ENCODE data around the gene PPP2R5D. TPM values are rescaled to one million over a fixed set of nuclear protein-coding genes. Genes with fewer than 3 reads are reported as not detected.
A peak's percentile ranks its signal among the peaks of the same experiment; 100 is the strongest.

The PPP2R5D gene
- total and polyA plus RNA-seq, 2 experiments from 2014 or later, result 30.8 to 35.2 TPM

GRCh38 chr6:42937548-42938427 is 46.6 kb upstream of the PPP2R5D start:
- peaks cover 39% of the 10 kb centered on the region for H3K79me2 ChIP-seq
- H4K20me1 ChIP-seq (ENCODE audit: insufficient read depth, poor library complexity, severe bottlenecking), result no peaks in the 10 kb centered on the region
- TF ChIP-seq, protein P1, sequence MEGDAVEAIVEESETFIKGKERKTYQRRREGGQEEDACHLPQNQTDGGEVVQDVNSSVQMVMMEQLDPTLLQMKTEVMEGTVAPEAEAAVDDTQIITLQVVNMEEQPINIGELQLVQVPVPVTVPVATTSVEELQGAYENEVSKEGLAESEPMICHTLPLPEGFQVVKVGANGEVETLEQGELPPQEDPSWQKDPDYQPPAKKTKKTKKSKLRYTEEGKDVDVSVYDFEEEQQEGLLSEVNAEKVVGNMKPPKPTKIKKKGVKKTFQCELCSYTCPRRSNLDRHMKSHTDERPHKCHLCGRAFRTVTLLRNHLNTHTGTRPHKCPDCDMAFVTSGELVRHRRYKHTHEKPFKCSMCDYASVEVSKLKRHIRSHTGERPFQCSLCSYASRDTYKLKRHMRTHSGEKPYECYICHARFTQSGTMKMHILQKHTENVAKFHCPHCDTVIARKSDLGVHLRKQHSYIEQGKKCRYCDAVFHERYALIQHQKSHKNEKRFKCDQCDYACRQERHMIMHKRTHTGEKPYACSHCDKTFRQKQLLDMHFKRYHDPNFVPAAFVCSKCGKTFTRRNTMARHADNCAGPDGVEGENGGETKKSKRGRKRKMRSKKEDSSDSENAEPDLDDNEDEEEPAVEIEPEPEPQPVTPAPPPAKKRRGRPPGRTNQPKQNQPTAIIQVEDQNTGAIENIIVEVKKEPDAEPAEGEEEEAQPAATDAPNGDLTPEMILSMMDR (IDR thresholded peaks at IDR 0.05; ENCODE audit: poor library complexity), result no peak
- 93% methylated on average over 13 of the region's 13 CpGs for WGBS (ENCODE audit: low lambda C conversion rate, missing lambda C conversion rate)
- DNase-seq (ENCODE audit: low spot score), result no peak
- H3K9me3 ChIP-seq (ENCODE audit: low read depth), result no peaks in the 10 kb centered on the region
- H3K9me2 ChIP-seq (replicated peaks; ENCODE audit: insufficient read depth), result no peaks in the 10 kb centered on the region
- H3K27me3 ChIP-seq, result no peaks in the 10 kb centered on the region
- H2AFZ ChIP-seq, result no peak overlapping the region
- no peak overlapping the region for H3K4me2 ChIP-seq
- no peaks in the 10 kb centered on the region for H3K4me1 ChIP-seq (ENCODE audit: insufficient read depth)
- H3K27ac ChIP-seq, result no peak overlapping the region
- no peaks in the 10 kb centered on the region for H3K36me3 ChIP-seq (replicated peaks; ENCODE audit: insufficient read depth, low read depth)
- no peak overlapping the region for H3K4me3 ChIP-seq

- H3K36me3 ChIP-seq (replicated peaks; ENCODE audit: insufficient read depth, low read depth), result no peaks in the 10 kb centered on the region
Measured at GRCh38 chr6:42938428-42938796, 46.0 kb upstream of the PPP2R5D start.

DNA sequence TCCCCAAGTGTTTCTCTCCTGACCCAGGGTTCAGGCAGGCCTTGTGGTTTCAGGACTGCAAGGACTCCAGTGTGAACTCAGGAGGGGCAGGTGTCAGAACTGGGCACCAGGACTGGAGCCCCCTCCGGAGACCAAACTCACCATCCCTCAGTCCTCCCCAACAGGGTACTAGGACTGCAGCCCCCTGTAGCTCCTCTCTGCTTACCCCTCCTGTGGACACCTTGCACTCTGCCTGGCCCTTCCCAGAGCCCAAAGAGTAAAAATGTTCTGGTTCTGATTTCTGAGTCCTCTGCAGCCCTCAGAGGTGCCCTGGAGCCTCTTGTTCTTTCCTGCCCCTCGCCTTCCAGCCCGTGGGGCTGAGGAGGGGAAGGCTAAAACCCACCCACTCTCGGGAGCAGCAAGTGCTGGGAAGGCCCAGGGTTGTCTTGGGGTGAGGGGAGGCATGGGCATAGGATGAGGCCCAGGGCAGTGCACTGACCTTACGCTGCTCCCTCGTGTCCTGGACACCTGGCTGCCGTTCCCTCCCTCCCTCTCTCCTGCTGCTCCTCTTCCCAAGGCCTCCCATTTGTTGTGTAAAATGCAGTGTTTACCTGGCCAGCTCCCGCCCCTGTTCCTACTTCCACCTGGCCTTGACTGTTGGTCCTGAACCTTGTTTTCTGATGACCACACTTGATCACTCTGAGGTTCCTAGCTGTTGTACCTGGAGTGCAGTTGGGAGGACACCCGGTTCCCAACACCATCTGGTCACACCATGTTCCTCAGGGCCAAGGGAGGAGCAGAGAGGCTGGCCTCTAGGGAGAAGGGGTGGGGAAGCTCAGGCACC is 45.2 kb upstream of the PPP2R5D start:
- no peaks in the 10 kb centered on the region for H4K20me1 ChIP-seq (ENCODE audit: insufficient read depth, poor library complexity, severe bottlenecking)
- H3K27me3 ChIP-seq, result no peaks in the 10 kb centered on the region
- 88% methylated on average over 9 of the region's 9 CpGs for WGBS (ENCODE audit: low lambda C conversion rate, missing lambda C conversion rate)
- no peaks in the 10 kb centered on the region for H3K9me3 ChIP-seq (ENCODE audit: low read depth)
- DNase-seq (ENCODE audit: low spot score), result peak; percentile 38
- no peaks in the 10 kb centered on the region for H3K36me3 ChIP-seq (replicated peaks; ENCODE audit: insufficient read depth, low read depth)
- peaks cover 25% of the 10 kb centered on the region for H3K79me2 ChIP-seq
- H3K9me2 ChIP-seq (replicated peaks; ENCODE audit: insufficient read depth), result no peaks in the 10 kb centered on the region
- TF ChIP-seq EZH2 (IDR thresholded peaks at IDR 0.05; ENCODE audit: borderline replicate concordance), result no peak
- no peak overlapping the region for H2AFZ ChIP-seq
- H3K4me3 ChIP-seq, result no peak overlapping the region
- peak overlapping the region; percentile 51 for H3K27ac ChIP-seq
- H3K4me1 ChIP-seq (ENCODE audit: insufficient read depth), result no peaks in the 10 kb centered on the region
- H3K4me2 ChIP-seq, result no peak overlapping the region

More at GRCh38 chr6:42938428-42938796, 46.0 kb upstream of the PPP2R5D start:
- Histone ChIP-seq H3K79me2 (peaks cover 33% of the 10 kb centered on the region), H3K4me2 (no peak overlapping the region), H3K9me2 (replicated peaks; ENCODE audit: insufficient read depth) (no peaks in the 10 kb centered on the region), H3K4me3 (no peak overlapping the region), H3K9me3 (ENCODE audit: low read depth) (no peaks in the 10 kb centered on the region), H3K27ac (no peak overlapping the region), H3K27me3 (no peaks in the 10 kb centered on the region), H3K4me1 (ENCODE audit: insufficient read depth) (no peaks in the 10 kb centered on the region), H4K20me1 (ENCODE audit: insufficient read depth, poor library complexity, severe bottlenecking) (no peaks in the 10 kb centered on the region), H2AFZ (no peak overlapping the region)
- no peak for TF ChIP-seq EZH2 (IDR thresholded peaks at IDR 0.05; ENCODE audit: borderline replicate concordance)
- no peak for TF ChIP-seq EZH2phosphoT487 (IDR thresholded peaks at IDR 0.05; ENCODE audit: low read depth, severe bottlenecking, unreplicated experiment)
- TF ChIP-seq, protein P1 (IDR thresholded peaks at IDR 0.05; ENCODE audit: poor library complexity), result no peak
- no peak for DNase-seq (ENCODE audit: low spot score)
- 96% methylated on average over 5 of the region's 5 CpGs for WGBS (ENCODE audit: low lambda C conversion rate, missing lambda C conversion rate)

DNA sequence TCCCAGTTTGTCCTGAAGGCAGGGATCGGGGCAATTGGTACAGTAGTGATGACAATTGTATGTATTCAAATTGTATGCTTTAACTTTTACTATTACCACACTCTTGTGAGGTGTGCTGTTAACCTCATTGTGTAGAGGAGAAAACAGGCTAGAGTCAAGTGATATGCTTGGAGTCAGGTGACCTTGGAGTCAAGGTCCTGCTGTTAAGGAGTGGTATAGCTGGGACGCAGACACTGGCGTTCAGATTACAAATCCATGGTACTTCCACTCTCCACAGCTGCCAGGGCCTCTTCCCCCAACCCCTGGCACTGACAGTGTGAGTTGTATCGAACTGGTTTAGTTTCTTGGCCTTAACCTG is 44.6 kb upstream of the PPP2R5D start:
- Histone ChIP-seq H3K27me3 (no peaks in the 10 kb centered on the region), H2AFZ (no peak overlapping the region), H3K4me3 (no peak overlapping the region), H3K27ac (peak overlapping the region; percentile 23), H3K4me1 (ENCODE audit: insufficient read depth) (no peaks in the 10 kb centered on the region), H4K20me1 (ENCODE audit: insufficient read depth, poor library complexity, severe bottlenecking) (no peaks in the 10 kb centered on the region), H3K9me3 (ENCODE audit: low read depth) (no peaks in the 10 kb centered on the region), H3K9me2 (replicated peaks; ENCODE audit: insufficient read depth) (no peaks in the 10 kb centered on the region), H3K79me2 (peaks cover 19% of the 10 kb centered on the region), H3K4me2 (no peak overlapping the region), H3K36me3 (replicated peaks; ENCODE audit: insufficient read depth, low read depth) (no peaks in the 10 kb centered on the region)
- TF ChIP-seq EZH2 (IDR thresholded peaks at IDR 0.05; ENCODE audit: borderline replicate concordance) (no peak), EZH2phosphoT487 (IDR thresholded peaks at IDR 0.05; ENCODE audit: low read depth, severe bottlenecking, unreplicated experiment) (no peak)
- TF ChIP-seq, protein P1 (IDR thresholded peaks at IDR 0.05; ENCODE audit: poor library complexity), result no peak
- DNase-seq (ENCODE audit: low spot score), result no peak
- WGBS (ENCODE audit: low lambda C conversion rate, missing lambda C conversion rate), result 85% methylated on average over 4 of the region's 4 CpGs
